HG03378 (cell line): ENCODE results near the gene PPP2R2C.

ENCODE experiments used
- ATAC-seq: cut with Tn5 transposase; IDR thresholded peaks from one replicate; pipeline ENCODE4 v1.9.1; 2021; ENCODE audit warnings: mild to moderate bottlenecking, moderate library complexity; ENCODE audit not compliant: unreplicated experiment

The PPP2R2C gene

DNA sequence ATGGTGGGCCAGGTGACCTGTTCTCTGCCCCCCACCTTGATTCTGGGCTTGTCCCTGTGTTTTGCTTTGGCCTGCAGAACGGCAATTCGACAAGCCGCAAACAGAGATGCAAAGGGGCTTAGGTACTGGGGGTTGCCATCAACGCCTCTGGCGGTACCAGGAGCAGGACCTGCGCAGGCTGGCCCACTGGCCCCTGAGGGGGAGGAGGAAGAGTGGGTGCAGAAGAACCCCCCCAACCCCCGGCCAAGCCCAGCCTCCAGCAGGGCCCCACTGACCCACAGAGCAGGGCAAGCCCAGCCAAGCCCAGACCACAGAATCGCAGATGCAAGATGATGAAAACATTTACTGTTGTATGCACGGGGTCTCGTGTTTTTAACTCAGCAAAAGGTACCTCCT, 89.4 kb downstream of the PPP2R2C start:
- ATAC-seq = no peak

DNA sequence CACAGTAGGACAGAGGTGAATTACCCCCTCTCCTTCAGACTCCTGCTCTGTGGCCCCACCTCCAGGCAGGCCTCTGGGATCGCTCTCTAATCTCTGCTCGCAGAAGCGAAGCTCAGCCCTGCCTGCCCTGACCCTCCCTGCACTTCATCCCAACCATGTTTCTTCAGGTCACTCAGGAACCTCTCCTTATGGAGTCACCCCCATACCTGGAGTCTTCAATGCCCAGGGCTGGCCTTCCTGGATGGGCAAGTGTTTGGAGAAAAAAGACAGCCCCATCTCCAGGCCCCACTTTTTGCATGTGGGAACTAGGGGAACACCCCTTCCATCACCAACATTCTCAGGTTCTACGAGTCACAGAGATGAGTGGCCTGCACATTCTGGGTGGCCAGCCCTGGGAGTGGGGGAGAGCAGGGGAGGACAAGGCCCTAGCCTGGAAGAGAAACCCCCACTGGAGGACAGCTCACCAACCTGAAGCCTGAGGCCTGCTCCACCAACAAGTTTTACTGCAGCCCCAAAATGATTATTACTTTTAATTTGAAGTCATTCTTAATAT, 90.8 kb downstream of the PPP2R2C start:
- ATAC-seq = no peak

DNA sequence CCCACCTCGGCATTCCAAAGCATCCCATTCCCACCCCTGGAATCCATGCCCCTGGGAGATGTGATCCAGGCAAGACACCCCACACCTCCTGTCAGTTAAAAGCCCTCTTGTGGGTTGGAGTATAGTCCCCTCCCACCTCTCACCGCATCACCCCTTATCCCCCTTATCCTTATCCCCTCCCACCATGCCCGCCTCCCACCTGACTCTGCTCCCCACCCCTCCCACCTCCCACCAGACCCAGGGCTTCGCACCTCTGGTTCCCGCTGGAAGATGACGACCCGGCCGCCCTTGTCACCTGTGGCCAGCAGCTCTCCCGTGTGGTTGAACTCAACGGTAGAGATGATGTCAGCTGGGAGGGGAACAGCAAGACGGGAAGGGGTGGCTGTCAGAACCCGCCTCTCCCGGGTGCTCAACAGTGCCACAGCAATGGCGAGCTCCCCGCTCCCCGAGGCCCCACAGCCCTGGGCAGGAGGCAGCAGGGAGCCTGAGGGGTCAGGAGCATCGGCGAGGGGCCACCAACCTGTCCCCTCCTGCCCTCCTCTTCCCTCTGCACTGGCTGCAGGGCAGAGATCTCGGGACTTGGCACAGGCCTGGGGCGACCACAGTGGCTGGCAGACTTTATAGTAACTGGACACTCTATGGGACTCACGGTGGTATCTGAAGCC, 91.5 kb downstream of the PPP2R2C start:
- ATAC-seq = no peak

DNA sequence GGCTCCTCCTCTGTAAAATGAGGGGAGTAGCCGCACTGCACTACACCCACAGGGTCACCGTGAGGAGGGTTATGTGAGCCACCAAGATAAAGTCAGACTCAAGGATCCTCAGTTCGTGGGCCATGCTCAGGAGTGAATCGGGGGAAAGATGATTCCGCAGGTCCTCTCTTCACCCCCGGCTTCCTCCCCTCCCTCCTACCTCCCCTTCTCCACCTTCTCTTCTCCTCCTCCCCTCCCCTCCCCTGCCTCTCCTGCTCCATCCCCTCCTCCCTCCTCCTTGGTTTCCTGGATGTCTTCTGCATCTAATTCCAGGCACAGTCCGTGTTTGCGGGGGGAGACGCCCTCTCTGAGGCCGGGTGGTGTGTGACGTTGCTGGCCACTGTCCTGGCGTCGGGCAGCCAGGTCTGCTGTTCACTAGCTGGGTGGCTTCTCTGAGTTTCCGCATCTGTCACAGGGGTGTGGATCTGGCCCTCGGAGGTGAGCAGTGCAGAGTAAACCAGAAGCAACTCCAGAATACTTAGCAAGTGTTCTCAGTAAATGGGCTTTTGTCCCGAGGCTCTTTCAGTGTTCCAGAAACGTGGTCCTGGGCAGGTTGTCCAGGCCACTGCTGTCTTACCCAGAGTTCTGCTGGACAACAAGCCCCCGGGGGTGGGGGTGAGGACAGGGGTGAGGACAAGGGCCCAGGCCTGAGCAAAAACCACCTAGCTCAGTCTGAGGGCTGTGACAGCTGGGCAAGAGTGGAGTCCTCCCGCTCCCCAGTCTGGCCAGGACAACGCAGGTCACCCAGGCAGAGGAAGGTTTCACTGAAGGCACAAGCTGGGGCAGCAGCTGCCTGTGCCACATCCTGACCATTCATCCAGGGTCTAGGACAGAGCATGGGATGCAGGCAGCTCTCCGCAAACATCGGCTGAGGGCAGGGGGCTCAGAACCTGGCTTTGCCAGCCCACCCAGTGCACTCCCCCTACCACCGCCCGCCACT, 92.4 kb downstream of the PPP2R2C start:
- ATAC-seq = no peak

DNA sequence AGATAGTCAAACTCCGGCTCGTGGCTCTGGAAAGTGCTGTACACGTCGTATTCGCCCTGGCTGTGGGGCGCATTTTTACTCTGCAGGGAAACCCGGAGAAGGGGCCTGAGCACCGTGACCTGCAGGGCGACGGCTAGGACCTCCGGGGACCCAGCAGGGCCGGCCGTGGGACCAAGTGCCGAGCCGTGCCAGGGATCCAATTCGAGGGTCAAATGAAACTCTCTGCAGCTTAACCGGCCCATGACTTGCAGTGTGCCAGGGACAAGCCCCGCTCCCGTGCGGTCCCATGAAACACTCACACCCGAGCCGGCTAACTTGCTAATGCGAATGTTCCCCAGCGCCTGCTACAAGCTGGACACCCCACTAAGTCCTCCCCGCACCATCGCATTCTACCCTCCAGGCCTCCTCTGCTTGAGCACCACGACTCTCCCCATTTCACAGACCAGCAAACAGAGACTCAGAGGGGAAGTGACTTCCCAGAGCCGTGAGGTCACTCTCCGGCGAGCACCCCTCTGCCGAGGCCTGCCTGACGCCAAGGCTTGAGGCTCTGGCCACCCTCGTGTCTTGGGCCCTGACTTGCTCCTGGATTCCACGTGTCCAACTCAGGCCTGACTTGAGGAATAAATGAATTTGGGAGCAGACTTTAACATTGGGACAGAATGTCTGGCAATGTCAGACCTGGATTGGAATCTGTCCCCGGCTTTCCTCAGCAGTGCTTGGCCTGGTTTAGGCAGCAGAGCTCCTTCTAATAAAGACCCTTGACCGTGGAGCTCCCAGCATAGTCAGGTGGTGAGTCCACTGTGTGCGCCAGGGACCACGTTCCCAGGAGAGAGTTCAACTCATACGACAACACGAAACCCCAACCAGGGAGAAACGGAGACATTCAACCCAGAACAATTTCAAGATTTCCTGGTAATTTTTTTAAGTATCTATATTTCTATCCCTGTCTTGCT, 93.6 kb downstream of the PPP2R2C start:
- ATAC-seq = no peak

DNA sequence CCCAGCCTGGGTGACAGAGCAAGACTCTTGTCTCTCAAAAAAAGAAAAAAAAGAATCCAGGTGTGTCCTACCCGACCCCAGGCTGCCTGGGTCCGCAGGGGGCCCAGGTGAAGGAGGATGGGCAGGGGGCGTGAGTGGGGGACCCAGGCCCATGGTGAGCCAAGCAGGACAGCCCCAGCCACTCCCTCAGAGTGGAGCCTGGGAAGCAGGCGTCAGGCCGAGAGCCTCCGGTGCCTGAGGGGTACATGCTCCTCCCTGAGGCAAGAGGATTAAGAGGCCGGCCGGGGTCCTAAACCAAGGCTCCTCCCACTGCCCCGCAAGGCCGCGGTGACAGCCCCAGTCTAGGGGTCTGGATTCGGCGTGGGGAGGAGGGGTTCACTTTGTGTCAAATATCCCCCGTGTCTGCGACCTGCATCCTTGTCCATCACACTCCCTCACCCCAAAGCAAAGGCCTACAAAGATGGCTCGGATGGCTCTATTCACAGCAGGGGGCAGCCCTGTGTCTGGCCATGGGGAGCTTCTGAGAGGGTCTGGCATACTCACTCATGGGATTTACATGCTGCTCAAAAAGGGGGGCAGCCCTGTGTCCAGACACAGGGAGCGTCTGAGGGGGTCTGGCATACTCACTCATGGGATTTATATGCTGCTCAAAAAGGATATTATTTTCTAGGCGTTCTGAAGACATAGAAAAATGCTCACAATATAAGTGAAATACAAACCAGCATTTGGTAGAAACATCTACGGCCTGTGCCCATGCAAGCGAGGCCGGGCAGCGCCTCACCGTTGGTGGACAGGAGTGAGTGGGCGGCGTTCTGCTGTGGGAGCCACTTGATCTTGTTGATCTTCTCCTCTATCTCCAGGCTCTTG, 94.6 kb downstream of the PPP2R2C start:
- no peak for ATAC-seq

DNA sequence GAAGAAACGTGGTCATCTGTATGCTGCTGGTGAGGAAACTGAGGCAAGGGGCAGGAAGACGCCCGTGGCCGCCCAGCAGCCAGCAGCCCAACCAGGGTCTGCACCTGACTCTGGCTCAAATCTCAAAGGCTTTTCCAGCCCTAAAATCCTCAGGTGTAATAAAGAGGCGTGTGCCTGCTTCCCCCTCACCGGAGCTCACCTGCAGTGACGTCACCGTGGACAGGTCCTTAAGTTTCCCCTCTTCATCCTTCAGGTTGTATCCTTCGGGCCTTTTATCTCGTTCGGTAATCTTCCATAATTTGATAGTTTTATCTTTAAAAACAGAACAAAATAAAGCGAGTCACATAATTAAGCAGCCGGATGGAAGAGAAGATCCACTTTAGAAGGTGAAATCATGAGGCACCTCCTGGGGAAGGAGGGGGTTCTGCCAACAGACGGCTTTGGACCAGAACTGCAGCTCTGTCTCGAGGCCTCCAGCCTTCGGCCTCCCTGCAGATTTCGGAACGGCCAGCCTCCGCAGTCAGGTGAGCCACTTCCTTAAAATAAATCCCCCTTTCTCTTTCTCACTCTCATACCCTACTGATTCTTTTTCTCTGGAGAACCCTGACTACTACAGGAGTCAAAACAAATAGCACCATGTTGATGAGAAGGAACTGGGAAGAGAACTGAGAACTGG, 96.7 kb downstream of the PPP2R2C start:
- ATAC-seq = no peak

DNA sequence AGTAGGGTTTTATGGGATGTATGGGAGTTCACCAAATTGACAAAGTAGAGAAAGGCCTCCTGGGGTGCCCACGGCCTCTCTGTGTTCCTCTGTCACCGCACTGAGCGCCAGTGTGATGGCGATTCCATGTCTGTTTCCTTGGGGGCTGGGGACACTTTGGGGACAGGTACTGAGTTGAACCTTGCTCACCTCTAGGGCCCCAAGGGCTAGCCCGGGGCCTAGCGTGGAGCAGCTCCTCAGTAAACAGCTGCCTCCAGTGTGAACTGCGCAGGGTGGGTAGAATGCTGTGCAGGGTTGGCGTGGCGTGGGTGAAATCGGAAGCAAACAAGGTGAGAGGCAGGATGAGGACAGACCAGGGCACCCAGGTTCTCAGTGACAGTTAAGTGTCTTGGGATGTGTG, 97.8 kb downstream of the PPP2R2C start:
- no peak for ATAC-seq

DNA sequence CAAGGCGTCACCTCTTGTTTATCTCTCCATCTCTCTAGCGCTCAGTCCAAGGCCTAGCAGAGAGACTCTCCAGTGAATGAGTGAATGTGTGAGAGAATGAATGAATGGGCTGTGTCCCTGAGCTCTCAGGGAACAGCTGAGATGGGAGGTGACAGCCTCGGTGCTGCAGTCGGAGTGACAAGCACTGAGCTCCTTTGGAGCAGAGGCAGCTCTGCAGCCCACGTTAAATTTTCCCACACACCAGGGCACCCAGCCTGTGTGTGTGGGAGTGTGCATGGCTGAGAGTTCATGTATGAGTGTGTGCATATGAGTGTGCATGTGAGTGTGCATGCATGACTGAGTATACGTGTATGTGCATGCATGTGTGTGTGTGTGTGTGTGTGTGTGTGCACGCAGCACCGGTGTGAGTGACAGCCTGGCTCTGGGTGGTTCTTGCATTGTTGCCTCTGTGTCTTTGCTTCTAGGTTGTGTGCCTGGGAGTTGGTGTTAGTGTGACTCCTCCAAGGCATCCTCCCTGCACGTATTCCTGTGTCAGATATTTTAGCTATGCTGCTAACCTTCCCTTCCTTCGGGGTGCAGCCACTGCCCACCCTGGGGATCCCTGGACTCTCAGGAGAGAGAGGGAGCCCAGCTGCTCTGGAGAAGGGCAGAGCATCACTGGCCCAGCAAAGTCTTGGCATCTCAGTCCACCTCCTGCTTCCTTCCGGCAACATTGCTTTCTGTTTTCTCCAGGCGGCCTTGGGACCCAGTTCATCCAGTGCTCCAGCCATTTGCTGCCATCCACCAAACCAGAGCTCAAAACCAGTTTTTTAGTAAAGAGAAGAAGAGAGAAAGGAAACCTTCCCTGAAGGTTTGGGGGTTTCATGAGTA, 98.6 kb downstream of the PPP2R2C start:
- ATAC-seq = no peak

DNA sequence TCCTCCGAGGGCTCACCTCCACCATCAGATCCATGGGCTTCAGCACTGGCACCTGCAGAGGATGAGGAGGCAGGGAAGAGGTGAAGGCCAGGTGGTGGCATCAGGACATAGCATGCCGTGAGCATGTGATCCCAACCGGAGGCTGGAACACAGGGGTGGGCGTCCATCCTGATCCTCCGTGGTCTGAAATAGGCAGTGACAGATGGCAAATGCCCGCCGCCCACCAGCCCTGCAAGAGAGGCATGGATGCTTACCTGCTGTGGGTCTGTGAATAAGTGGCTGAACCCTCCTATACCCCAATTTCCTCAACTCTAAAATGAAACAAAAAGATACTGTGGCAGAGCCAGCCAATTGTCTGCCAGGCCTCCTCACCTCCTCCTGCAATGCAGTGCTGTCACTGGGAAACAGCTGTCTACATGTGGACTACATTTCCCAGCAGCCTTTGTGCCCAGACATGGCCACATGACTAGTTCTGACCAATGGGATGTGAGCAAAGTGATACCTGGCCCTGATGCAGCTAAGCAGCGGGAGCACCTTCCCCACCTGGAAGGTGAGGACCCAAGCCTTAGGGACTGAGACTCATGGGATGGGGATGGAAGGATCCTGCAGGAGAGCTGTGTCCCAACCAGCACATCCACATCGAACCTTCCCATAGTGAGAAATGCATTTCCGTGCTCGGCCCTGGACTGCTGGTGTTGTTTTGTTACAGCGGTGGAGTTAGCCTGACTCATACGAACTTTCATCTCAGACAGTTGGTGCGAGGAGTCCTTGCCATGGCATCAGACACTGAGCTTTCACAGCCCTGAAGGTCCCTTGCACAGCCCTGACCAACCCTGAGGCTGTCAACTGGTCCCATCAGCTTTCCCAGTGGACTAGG, 99.5 kb downstream of the PPP2R2C start:
- peak; percentile 55 for ATAC-seq

DNA sequence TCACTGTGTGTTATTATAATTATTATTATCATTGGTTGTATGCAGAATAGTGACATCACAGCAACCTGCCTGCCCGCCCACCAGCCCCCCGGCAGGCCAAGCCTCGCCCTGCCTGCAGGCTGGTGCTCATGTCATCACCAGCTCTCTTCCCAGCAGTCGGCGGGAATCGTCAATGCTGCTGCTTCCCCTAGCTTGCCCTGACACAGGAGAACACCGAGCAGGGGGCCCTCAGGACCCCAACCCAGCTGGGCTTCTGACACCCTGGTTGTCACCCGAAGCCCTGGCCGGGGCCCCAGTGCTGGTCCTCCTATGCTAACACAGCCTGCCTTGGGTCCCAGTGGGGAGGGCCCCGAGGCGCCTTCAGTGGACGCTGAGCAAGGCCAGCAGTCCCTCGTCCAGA, 100.6 kb downstream of the PPP2R2C start:
- ATAC-seq = no peak

DNA sequence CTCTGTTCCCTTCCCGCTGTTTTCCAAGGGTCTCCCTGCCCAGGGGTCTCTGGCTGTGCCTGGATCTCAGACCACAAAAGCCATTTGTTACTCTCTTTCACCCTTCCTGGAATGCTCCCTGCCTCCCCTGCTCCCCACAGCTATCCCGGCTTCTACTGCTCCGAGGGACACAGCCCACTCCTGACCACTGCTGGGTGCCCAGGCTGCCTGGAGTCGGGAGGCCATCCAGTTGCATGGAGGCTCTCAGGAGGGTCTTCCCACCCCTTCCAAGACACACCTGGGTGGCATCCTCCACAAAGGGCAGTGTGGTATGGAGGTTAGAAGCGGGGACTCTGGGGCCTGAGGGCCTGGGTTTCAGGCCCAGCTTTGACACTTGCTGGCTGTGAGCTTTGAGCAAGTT, 101.1 kb downstream of the PPP2R2C start:
- ATAC-seq = no peak

DNA sequence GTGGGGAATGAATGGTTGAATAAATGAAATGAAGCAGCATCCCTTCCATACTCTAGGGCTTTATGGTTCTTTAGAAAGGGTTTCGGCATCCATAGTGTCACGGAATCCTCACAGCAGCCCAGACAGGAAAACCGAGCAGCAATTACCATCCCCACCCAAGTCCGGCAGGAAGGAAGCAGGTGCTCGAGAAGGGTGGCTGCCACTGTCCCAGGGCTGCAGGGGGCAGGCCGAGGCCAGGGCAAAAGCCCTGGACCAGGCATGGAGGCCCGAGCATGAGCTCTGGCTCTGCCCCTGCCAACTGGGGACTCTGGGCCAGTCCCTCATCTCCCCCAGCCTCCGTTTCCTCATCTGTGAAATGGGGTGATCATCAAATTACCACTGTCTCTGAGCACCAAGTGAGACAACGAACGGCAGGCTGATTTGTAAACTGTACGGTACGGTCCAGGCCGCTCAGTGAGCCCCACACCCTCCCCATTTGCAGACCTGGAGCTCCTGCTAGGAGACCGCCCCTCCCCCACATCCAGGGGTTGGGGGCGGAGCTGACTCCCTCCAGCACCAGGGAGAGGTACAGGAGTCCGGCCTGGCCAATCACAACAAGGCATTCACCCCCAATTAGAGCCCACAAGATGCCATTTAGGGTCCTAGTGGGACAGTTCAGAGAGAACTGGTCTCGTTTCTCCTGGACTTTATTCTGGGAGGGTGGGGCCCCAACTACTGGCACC, 102.3 kb downstream of the PPP2R2C start:
- ATAC-seq = no peak

DNA sequence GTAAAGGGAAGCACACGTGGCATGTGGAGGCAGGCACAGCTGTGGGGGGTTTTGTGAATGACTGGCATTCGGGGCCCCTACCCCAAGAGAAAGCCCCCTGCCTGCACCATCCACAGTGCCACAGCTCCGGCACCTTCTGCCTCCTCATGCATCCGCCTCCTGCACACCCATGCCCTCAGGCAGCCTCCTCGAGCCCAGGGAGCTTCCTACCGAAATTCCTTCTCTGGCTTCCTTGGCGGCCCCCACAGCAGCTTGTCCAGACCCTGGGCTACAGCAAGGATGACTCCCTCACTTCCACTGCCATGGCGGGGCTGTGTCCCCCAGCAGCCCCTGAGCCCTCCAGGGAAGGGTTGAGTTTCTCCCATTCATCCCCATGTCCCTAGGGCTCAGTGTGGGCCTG, 102.9 kb downstream of the PPP2R2C start:
- ATAC-seq = no peak

DNA sequence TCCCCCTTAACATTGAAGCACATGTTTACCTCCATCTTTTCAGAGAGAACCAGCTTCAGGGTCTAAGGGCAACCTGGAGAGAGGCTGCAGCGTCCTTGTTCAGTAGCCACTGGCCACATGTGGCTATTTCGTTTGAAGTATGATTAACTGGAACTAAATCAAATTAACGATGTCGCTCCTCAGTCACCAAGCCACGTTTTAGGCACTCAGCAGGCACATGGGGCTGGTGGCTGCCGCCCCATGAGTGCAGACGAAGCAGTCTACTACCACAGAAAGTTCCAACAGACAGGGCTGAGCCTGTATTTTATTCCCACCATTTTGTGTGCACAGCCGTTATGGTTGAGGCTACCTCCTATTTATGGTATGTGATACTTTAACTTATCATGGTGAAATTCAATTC, 103.4 kb downstream of the PPP2R2C start:
- ATAC-seq = no peak

DNA sequence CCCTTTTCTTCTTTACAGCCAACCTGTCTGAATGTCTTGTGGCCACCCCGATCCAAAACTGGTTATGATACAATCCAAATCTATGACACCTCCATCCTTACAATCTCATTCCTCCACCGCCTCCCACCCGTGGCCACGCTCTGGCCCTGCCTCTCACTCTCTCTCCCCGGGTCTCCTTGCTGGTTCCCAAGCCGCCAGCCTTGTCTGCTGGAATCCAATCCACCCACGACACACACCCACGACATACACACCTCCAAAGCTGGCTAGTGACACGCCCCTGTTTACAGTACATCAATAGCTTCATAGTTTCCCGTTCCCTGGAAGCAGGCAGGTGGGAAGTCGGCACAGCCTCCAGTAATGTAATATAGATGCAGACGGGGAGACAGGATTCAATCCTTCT, 103.8 kb downstream of the PPP2R2C start:
- no peak for ATAC-seq

DNA sequence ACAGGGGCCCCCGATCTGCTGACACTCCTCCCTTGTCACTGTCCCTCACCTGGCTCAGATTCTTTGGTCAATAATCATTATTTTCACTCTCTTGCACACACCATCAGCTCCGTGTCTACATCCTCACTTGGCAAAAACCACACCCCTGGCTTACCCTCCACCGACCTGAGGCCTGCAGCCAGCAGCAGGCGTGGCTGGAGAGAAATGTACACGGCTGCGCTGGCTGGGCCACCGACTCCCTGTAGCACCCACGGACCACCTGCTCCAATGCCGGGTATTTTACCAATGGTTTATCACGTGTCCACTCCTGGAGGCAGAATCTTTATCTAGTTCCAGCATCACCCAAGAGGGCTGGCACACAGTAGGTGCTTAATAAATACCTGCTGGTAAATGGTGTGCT, 104.3 kb downstream of the PPP2R2C start:
- ATAC-seq = no peak
